H1 (cell line): Measurements from ENCODE around the gene SND1.

Source experiments
- ASH2L ChIP-seq: fragments of 200-600, 300-600 bp; sonication (generic); IDR thresholded peaks from one replicate; pipeline ENCODE4 v1.7.1; 2017; ENCODE audit warnings: low read length
- ATF3 ChIP-seq: IDR thresholded peaks from 2 replicates; pipeline ENCODE4 v1.6.1; 2011; ENCODE audit warnings: low read depth, mild to moderate bottlenecking, low read length; ENCODE audit not compliant: insufficient read depth
- CEBPB ChIP-seq: IDR thresholded peaks from 2 replicates; pipeline ENCODE4 v1.6.1; 2012; ENCODE audit warnings: low read depth, low read length
- CREB1 ChIP-seq: IDR thresholded peaks from 2 replicates; pipeline ENCODE4 v1.6.1; 2012; ENCODE audit warnings: inconsistent platforms
- CTCF ChIP-seq, 3 experiments: IDR thresholded peaks; 1 replicate in 2 of 3; 2 replicates in 1 of 3; pipeline versions ENCODE4 v1.5.1 to v1.6.1; 2011; ENCODE audit warnings: low read length in 3 of 3, mild to moderate bottlenecking in 3 of 3, inconsistent platforms in 2 of 3, low read depth in 1 of 3, moderate library complexity in 1 of 3; ENCODE audit not compliant: insufficient read depth in 1 of 3; ENCODE audit errors: control extremely low read depth in 1 of 3
- EGR1 ChIP-seq: IDR thresholded peaks from 2 replicates; pipeline ENCODE4 v1.6.1; 2011; ENCODE audit warnings: low read depth, low read length, borderline replicate concordance
- EP300 ChIP-seq, 2 experiments: IDR thresholded peaks; 1 replicate in 1 of 2; 2 replicates in 1 of 2; pipeline ENCODE4 v1.6.1; 2011 to 2012; ENCODE audit warnings: low read depth in 2 of 2, low read length in 2 of 2, mild to moderate bottlenecking in 2 of 2, borderline replicate concordance in 1 of 2, inconsistent platforms in 1 of 2, moderate library complexity in 1 of 2
- GABPA ChIP-seq: IDR thresholded peaks from 2 replicates; pipeline ENCODE4 v1.6.1; 2011; ENCODE audit warnings: mild to moderate bottlenecking, low read length, moderate library complexity, borderline replicate concordance; ENCODE audit not compliant: insufficient read depth
- GTF2F1 ChIP-seq: IDR thresholded peaks from 2 replicates; pipeline ENCODE4 v1.6.1; 2012; ENCODE audit warnings: low read depth, low read length, improper control_type of control experiment, borderline replicate concordance
- POLR2AphosphoS5 ChIP-seq: IDR thresholded peaks from 2 replicates; pipeline ENCODE4 v1.6.1; 2011; ENCODE audit warnings: low read depth, low read length
- RXRA ChIP-seq: IDR thresholded peaks from 2 replicates; pipeline ENCODE4 v1.6.1; 2011; ENCODE audit warnings: low read depth, mild to moderate bottlenecking, low read length, moderate library complexity; ENCODE audit not compliant: insufficient read depth
- SP2 ChIP-seq: IDR thresholded peaks from 2 replicates; pipeline ENCODE4 v1.6.1; 2012; ENCODE audit warnings: mild to moderate bottlenecking, low read length, inconsistent platforms
- SRF ChIP-seq: IDR thresholded peaks from 2 replicates; pipeline ENCODE4 v1.6.1; 2011; ENCODE audit warnings: mild to moderate bottlenecking, low read depth, low read length, moderate library complexity
- TAF7 ChIP-seq: optimal IDR thresholded peaks from 2 replicates; pipeline ENCODE3; 2011; ENCODE audit warnings: low read depth, mild to moderate bottlenecking, inconsistent platforms, low read length, moderate library complexity, borderline replicate concordance

GRCh38 chr7:128082431-128082830 is 430.4 kb downstream of the SND1 start:
- TF ChIP-seq ASH2L (no peak), SP2 (no peak), CTCF (IDR thresholded peaks at IDR 0.05; ENCODE audit: control extremely low read depth in 1 of 3, insufficient read depth in 1 of 3, low read depth in 1 of 3, low read length in 3 of 3) (no peak), POLR2AphosphoS5 (no peak), GABPA (no peak), ATF3 (no peak), CREB1 (no peak), EP300 (IDR thresholded peaks at IDR 0.05; ENCODE audit: borderline replicate concordance in 1 of 2, low read depth in 2 of 2, low read length in 2 of 2) (no peak), EGR1 (no peak), RXRA (no peak), TAF7 (no peak), CEBPB (no peak), SRF (no peak), GTF2F1 (no peak)
